ENCODE data around the gene ELK3. TPM values are rescaled to one million over a fixed set of nuclear protein-coding genes. Genes with fewer than 3 reads are reported as not detected.

Gene ELK3
- total and polyA plus RNA-seq, 9 of the 15 experiments (the other 6 are each of a cell fraction or from before 2014, with no cell fraction given), result 1.5 to 5.5 (median 2.9) TPM

- TF ChIP-seq CEBPZ (IDR thresholded peaks at IDR 0.05; ENCODE audit: borderline replicate concordance, low read depth, low read length) (no peak), TAF7 (tag; IDR thresholded peaks at IDR 0.05) (no peak), CREBBP (IDR thresholded peaks at IDR 0.05; ENCODE audit: low read depth, low read length) (no peak), DNMT1 (IDR thresholded peaks at IDR 0.05) (no peak)
These were observed 31.8 kb downstream of the ELK3 start (continued) for GRCh38 chr12:96225994-96226399.

DNA sequence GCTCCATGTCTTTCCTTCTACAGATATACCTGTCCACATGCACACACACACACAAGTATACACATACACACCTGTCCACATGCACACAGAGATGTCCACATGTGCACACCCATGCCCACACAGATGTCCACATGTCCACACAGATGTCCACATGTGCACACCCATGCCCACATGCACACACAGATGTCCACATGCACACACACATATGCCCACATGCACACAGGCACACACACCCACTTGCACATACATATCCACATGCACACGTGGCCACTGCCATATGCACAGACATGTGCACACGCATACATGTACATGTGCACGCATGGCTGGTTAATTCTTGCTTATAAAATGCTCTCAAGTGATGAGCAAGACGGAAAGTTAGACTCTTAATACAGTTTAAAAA lies 32.2 kb downstream of the ELK3 start:
- WGBS (ENCODE audit: insufficient coverage, low coverage, missing lambda C conversion rate), result 30% methylated on average over 4 of the region's 4 CpGs
- DNase-seq (ENCODE audit: extremely low read depth in 1 of 4, low spot score in 3 of 4), result no peak
- H3K79me2 ChIP-seq (ENCODE audit: control insufficient read depth, insufficient read depth, low read length), result no peaks in the 10 kb centered on the region
- no peaks in the 10 kb centered on the region for H3K36me3 ChIP-seq (ENCODE audit: control insufficient read depth, insufficient read depth, low read length)
- no peaks in the 10 kb centered on the region for H4K20me1 ChIP-seq (replicated peaks; ENCODE audit: control insufficient read depth, insufficient read depth, low read length)
- H3K9me3 ChIP-seq (replicated peaks; ENCODE audit: control insufficient read depth, insufficient read depth, low read depth, low read length), result no peaks in the 10 kb centered on the region
- no peak overlapping the region for H3K27ac ChIP-seq (ENCODE audit: extremely low read depth, low read depth, low read length)
- ATAC-seq, result no peak
- no peak for FAIRE-seq
- H2AFZ ChIP-seq (ENCODE audit: low read depth, low read length), result no peak overlapping the region
- no peak overlapping the region for H3K4me2 ChIP-seq (ENCODE audit: insufficient read depth, low read length)
- intact Hi-C loops (cut with micrococcal nuclease), result no loop called here
- H3K27me3 ChIP-seq (ENCODE audit: control insufficient read depth in 2 of 2, insufficient read depth in 2 of 2, low read length in 2 of 2), result no peaks in the 10 kb centered on the region
- H3K4me3 ChIP-seq, result no peak overlapping the region
- H3K9me1 ChIP-seq (ENCODE audit: control insufficient read depth, insufficient read depth, low read length), result no peaks in the 10 kb centered on the region
- in situ Hi-C loops (cut with MboI), result no loop called here
- no peak overlapping the region for H3K9ac ChIP-seq (ENCODE audit: insufficient read depth in 1 of 2, low read depth in 2 of 2, low read length in 2 of 2)
- POLR2A ChIA-PET, result no interaction called here
- peak in 1 of 2 experiments; percentile 81; a peak in 1 of 4 replicates for TF ChIP-seq KDM1A (IDR thresholded peaks at IDR 0.05)
- no peak for TF ChIP-seq NCOA4 (IDR thresholded peaks at IDR 0.05; ENCODE audit: partially characterized antibody)
- no peaks in the 10 kb centered on the region for H3K4me1 ChIP-seq (replicated peaks in 1 of 2; ENCODE audit: control insufficient read depth in 2 of 2, insufficient read depth in 2 of 2, low read length in 2 of 2)
- BruUV-seq (replicated peaks), result no TSS peak
- CTCF ChIA-PET (ENCODE audit: low intra/inter-chr PET ratio), result no interaction called here
